ENCODE data around the gene MVB12B. TPM values are rescaled to one million over a fixed set of nuclear protein-coding genes. Genes with fewer than 3 reads are reported as not detected.

The MVB12B gene
- total and polyA plus RNA-seq, 2 of the 8 experiments (the other 6 are each of a cell fraction or from before 2014, with no cell fraction given): 2.6 to 5.0 TPM

DNA sequence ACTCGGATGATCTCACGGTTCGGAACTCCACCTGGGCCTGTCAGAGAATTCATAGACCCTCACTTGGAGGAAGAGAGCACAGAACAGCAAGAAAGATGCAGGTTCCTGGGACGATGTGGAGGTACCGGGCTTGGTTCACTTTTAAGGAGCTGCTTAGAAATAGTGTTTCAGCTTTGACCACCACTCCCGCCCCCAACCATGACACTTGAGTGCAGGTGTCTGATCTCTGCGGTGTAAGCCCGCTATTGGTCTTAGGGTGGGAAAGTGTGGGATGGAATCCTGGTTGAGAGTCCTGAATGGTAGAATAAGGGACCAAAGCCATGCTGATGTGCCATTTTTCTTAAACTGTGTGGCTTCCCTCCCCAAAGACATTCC is 189.9 kb downstream of the MVB12B start (continued):
- TF ChIP-seq SIN3A (conservative IDR thresholded peaks at IDR 0.05 in 1 of 2, IDR thresholded peaks at IDR 0.05 in 1 of 2; ENCODE audit: low read depth in 1 of 2, low read length in 2 of 2): no peak
- TF ChIP-seq CREB1 (IDR thresholded peaks at IDR 0.05): no peak
- no peak for TF ChIP-seq BCL11A (IDR thresholded peaks at IDR 0.05; ENCODE audit: low read depth in 2 of 2, low read length in 2 of 2)
- TF ChIP-seq CHD2 (IDR thresholded peaks at IDR 0.05; ENCODE audit: low read length): no peak
